Peyer's patch (tissue), 4 donors: ENCODE results near the gene LYSET.

Experiments used
- CTCF ChIP-seq, 6 experiments: fragments of 450-650 bp in 4 of 6; fragments of 200-600 bp in 2 of 6; sonication (generic) in 1 of 6; IDR thresholded peaks; one replicate each; pipeline ENCODE4 v1.5.1; 2017 to 2019; ENCODE audit warnings: antibody characterized with exemption in 6 of 6, mild to moderate bottlenecking in 3 of 6, moderate library complexity in 1 of 6
- POLR2A ChIP-seq, 2 donors: fragments of 450-650 bp; IDR thresholded peaks; one replicate each; pipeline ENCODE4 v1.5.1; 2017; ENCODE audit warnings: antibody characterized with exemption in 2 of 2, mild to moderate bottlenecking in 2 of 2, moderate library complexity in 2 of 2

GRCh38 chr14:93163564-93163963, 21.6 kb upstream of the LYSET start:
- no peak for TF ChIP-seq CTCF (IDR thresholded peaks at IDR 0.05)
- TF ChIP-seq POLR2A (IDR thresholded peaks at IDR 0.05) = no peak
